Measurements from ENCODE around the gene ASIC3.
"Not testable (repeated sequence)": the region's sequence is repeated elsewhere in the genome, so short reads cannot be mapped to it uniquely, and the experiment has no call there.

GRCh38 chr7:151043449-151043848 lies 4.9 kb upstream of the ASIC3 start:
- not testable (repeated sequence) for TF ChIP-seq ZNF274 (IDR thresholded peaks at IDR 0.05; ENCODE audit: low read depth, low read length); YY1 (IDR thresholded peaks at IDR 0.05; ENCODE audit: insufficient read depth, insufficient read length); SUZ12 (IDR thresholded peaks at IDR 0.05; ENCODE audit: extremely low read depth, insufficient read depth, insufficient read length)

Measured in NT2/D1 (cell line).